HCT116 (cell line): ENCODE measurements around the gene CIZ1. TPM values are rescaled to one million over a fixed set of nuclear protein-coding genes. Genes with fewer than 3 reads are reported as not detected.

Experiments used
- ATAC-seq: fragments of 200-7000 bp; cut with Tn5 transposase; 2 replicates; pipeline ENCODE4 v1.9.1; 2020; ENCODE audit warnings: mild to moderate bottlenecking, moderate library complexity
- BruUV-seq: library from RNA; stranded (reverse); fragments of 400-500 nt; replicated peaks from 2 replicates; lab custom pipeline; 2021; lab: Mats Ljungman, UMichigan
- CTCF ChIA-PET: fragments of 300-600 bp; sonication (Branson Sonifier 250); formaldehyde crosslinking; loops from one replicate; lab custom pipeline; 2021; ENCODE audit warnings: antibody characterized with exemption; lab: Charles Lee
- POLR2A ChIA-PET: fragments of 300-600, 350-600 bp; sonication (Branson Sonifier 250); formaldehyde crosslinking; loops from one replicate; lab custom pipeline; 2021; ENCODE audit warnings: antibody characterized with exemption; lab: Charles Lee
- RAD21 ChIA-PET, 2 experiments: fragments of 300-600 bp; sonication (Branson Sonifier 250); formaldehyde crosslinking; loops; one replicate each; lab custom pipeline; 2023; ENCODE audit warnings: low total read pairs in 2 of 2; ENCODE audit not compliant: uncharacterized antibody in 2 of 2, unreplicated experiment in 2 of 2, low non-redundant PET in 1 of 2; lab: Charles Lee
- DNase-seq: peaks from one replicate; pipeline ENCODE4 v3.0.0-alpha.2; 2010; ENCODE audit warnings: low read depth, low spot score
- H2AFZ ChIP-seq: fragments of 200-600 bp; shearing (Covaris generic), sonication (generic); 2 replicates; pipeline ENCODE4 v1.6.1; 2017; ENCODE audit warnings: low read depth, mixed run types, mixed read lengths, antibody characterized with exemption, low read length; ENCODE audit not compliant: poor library complexity, severe bottlenecking
- H3K27ac ChIP-seq: 2 replicates; pipeline ENCODE4 v1.5.1; 2012; ENCODE audit warnings: low read depth, low read length
- H3K27me3 ChIP-seq: fragments of 200-600 bp; sonication (generic); 2 replicates; pipeline ENCODE4 v1.6.1; 2016; ENCODE audit warnings: mixed run types, low read length, mixed read lengths; ENCODE audit not compliant: insufficient read depth
- H3K36me3 ChIP-seq, 2 experiments: fragments of 200-500 bp in 1 of 2; fragments of 200-600 bp in 1 of 2; sonication (Bioruptor generic) in 1 of 2; sonication (generic) in 1 of 2; 2 replicates each; pipeline versions ENCODE4 v1.5.1 to v1.6.1; 2014 to 2016; ENCODE audit warnings: low read length in 2 of 2, inconsistent platforms in 1 of 2, mixed read lengths in 1 of 2, mixed run types in 1 of 2; ENCODE audit not compliant: insufficient read depth in 2 of 2, control insufficient read depth in 1 of 2
- H3K4me1 ChIP-seq, 2 experiments: fragments of 200-600 bp in 1 of 2; sonication (generic) in 1 of 2; 2 replicates each; pipeline versions ENCODE4 v1.5.1 to v1.6.1; 2012 to 2017; ENCODE audit warnings: low read length in 2 of 2, inconsistent platforms in 1 of 2, mild to moderate bottlenecking in 1 of 2, mixed read lengths in 1 of 2, mixed run types in 1 of 2, moderate library complexity in 1 of 2; ENCODE audit not compliant: insufficient read depth in 2 of 2, control insufficient read depth in 1 of 2
- H3K4me2 ChIP-seq: fragments of 200-600 bp; sonication (generic); 2 replicates; pipeline ENCODE4 v1.6.1; 2017; ENCODE audit warnings: mixed run types, low read length, mixed read lengths
- H3K4me3 ChIP-seq, 2 experiments: fragments of 200-600 bp in 1 of 2; sonication (generic) in 1 of 2; replicated peaks in 1 of 2; 2 replicates each; pipeline ENCODE4 v1.5.1; 2011 to 2016; ENCODE audit warnings: low read length in 2 of 2, control low read depth in 1 of 2, low read depth in 1 of 2, mild to moderate bottlenecking in 1 of 2, mixed read lengths in 1 of 2, mixed run types in 1 of 2
- H3K79me2 ChIP-seq: fragments of 200-600 bp; sonication (generic); 2 replicates; pipeline ENCODE4 v1.6.1; 2017; ENCODE audit warnings: mild to moderate bottlenecking, mixed run types, low read length, moderate library complexity, mixed read lengths; ENCODE audit not compliant: insufficient read depth
- H3K9ac ChIP-seq: fragments of 200-600 bp; sonication (generic); 2 replicates; pipeline ENCODE4 v1.6.1; 2016; ENCODE audit warnings: low read length, mixed read lengths
- H3K9me2 ChIP-seq: fragments of 200-600 bp; sonication (generic), shearing (Covaris generic); 2 replicates; pipeline ENCODE4 v1.6.1; 2017; ENCODE audit warnings: mixed run types, mild to moderate bottlenecking, moderate library complexity; ENCODE audit not compliant: insufficient read depth
- H3K9me3 ChIP-seq, 2 experiments: fragments of 200-500 bp in 1 of 2; fragments of 200-600 bp in 1 of 2; sonication (Bioruptor generic) in 1 of 2; sonication (generic) in 1 of 2; 2 replicates each; pipeline ENCODE4 v1.6.1; 2014 to 2017; ENCODE audit warnings: low read length in 2 of 2, mixed read lengths in 2 of 2, inconsistent platforms in 1 of 2, low read depth in 1 of 2, mild to moderate bottlenecking in 1 of 2, mixed run types in 1 of 2, moderate library complexity in 1 of 2; ENCODE audit not compliant: control insufficient read depth in 1 of 2, insufficient read depth in 1 of 2
- H4K20me1 ChIP-seq: fragments of 200-600 bp; sonication (generic), shearing (Covaris generic); 2 replicates; pipeline ENCODE4 v1.6.1; 2017; ENCODE audit warnings: mixed run types, mild to moderate bottlenecking, moderate library complexity; ENCODE audit not compliant: insufficient read depth
- ATF3 ChIP-seq: IDR thresholded peaks from 2 replicates; pipeline ENCODE4 v1.6.1; 2012
- CEBPB ChIP-seq: IDR thresholded peaks from 2 replicates; pipeline ENCODE4 v1.6.1; 2012; ENCODE audit warnings: low read depth
- EGR1 ChIP-seq: IDR thresholded peaks from 2 replicates; pipeline ENCODE4 v1.6.1; 2012; ENCODE audit warnings: low read depth
- ELF1 ChIP-seq: IDR thresholded peaks from 2 replicates; pipeline ENCODE4 v1.6.1; 2012; ENCODE audit warnings: low read depth, borderline replicate concordance
- EZH2 ChIP-seq: fragments of 200-600 bp; sonication (generic); IDR thresholded peaks from 2 replicates; pipeline ENCODE4 v1.6.1; 2017; ENCODE audit warnings: antibody characterized with exemption, mixed run types
- EZH2phosphoT487 ChIP-seq: fragments of 200-600 bp; IDR thresholded peaks from 2 replicates; pipeline ENCODE4 v1.6.1; 2018; ENCODE audit warnings: antibody characterized with exemption, borderline replicate concordance
- REST ChIP-seq: IDR thresholded peaks from 2 replicates; pipeline ENCODE4 v1.6.1; 2012; ENCODE audit warnings: low read depth
- SIN3A ChIP-seq: IDR thresholded peaks from 2 replicates; pipeline ENCODE4 v1.6.1; 2012; ENCODE audit warnings: low read depth
- SP1 ChIP-seq: IDR thresholded peaks from 2 replicates; pipeline ENCODE4 v1.6.1; 2012; ENCODE audit warnings: low read depth
- TCF7L2 ChIP-seq: IDR thresholded peaks from 2 replicates; pipeline ENCODE4 v1.7.0; 2011; ENCODE audit warnings: borderline replicate concordance, inconsistent platforms; ENCODE audit not compliant: insufficient read depth, insufficient read length; ENCODE audit errors: extremely low read depth
- YY1 ChIP-seq: IDR thresholded peaks from 2 replicates; pipeline ENCODE4 v1.6.1; 2011; ENCODE audit warnings: low read length, low read depth, moderate library complexity, mild to moderate bottlenecking; ENCODE audit not compliant: insufficient replicate concordance; ENCODE audit errors: extremely low read depth
- ZFX ChIP-seq: fragments of 450-650 bp; IDR thresholded peaks from 2 replicates; pipeline ENCODE4 v1.6.1; 2017
- intact Hi-C: fragments of 100-400 bp; cut with micrococcal nuclease; formaldehyde crosslinking; loops from 2 replicates; pipeline ENCODE4 v1.10.0; 2022
- total RNA-seq: library from RNA; stranded (reverse); gene quantifications from one replicate; pipeline ENCODE4 v1.2.1, GENCODE V29; 2021; ENCODE audit not compliant: unreplicated experiment

The CIZ1 gene
- total RNA-seq, 1 experiment from 2014 or later: 144 TPM

- intact Hi-C loops: no loop called here
- Histone ChIP-seq H3K27me3 (no peaks in the 10 kb centered on the region), H3K4me2 (peak overlapping the region; percentile 19; the same call in 1 of the 2 replicates), H3K9me2 (no peaks in the 10 kb centered on the region), H3K4me1 (peaks cover 9 to 42% of the 10 kb centered on the region in 2 experiments), H2AFZ (no peak overlapping the region), H3K9ac (0 out of 2 replicates have a peak overlapping the region, but pooled peaks have one; percentile 2), H3K4me3 (no peak overlapping the region), H3K36me3 (no peaks in the 10 kb centered on the region), H3K9me3 (no peaks in the 10 kb centered on the region), H3K27ac (no peak overlapping the region), H3K79me2 (no peaks in the 10 kb centered on the region), H4K20me1 (no peaks in the 10 kb centered on the region)
- RAD21 ChIA-PET: no interaction called here
- no TSS peak for BruUV-seq
- TF ChIP-seq CEBPB (no peak), YY1 (no peak), ELF1 (no peak), EGR1 (no peak), REST (no peak), SP1 (no peak), SIN3A (no peak), ATF3 (no peak), EZH2 (no peak), TCF7L2 (no peak), ZFX (no peak), EZH2phosphoT487 (no peak)
- CTCF ChIA-PET: no interaction called here
- POLR2A ChIA-PET: no interaction called here
- no peak for ATAC-seq
- DNase-seq: no peak
Observed at GRCh38 chr9:128211186-128211980, 20.0 kb upstream of the CIZ1 start.
